ENCODE data around the gene STK16.

The STK16 gene

GRCh38 chr2:219229305-219230058 lies 15.8 kb upstream of the STK16 start, which contains the start of the genes ANKZF1 and ATG9A:
Gene ANKZF1 (plus strand): TSS chr2:219229806. CDS start chr2:219230258, 452 bp downstream.
Gene ATG9A (minus strand): TSS chr2:219229636. CDS start chr2:219228024, 1,612 bp downstream.
- peak; percentile 96 for DNase-seq (ENCODE audit: low read depth)
- TF ChIP-seq CTCF (IDR thresholded peaks at IDR 0.05; ENCODE audit: control insufficient read depth, extremely low read depth, insufficient read depth): no peak
- peak within 1 kb of the TSS; percentile 77 for H3K4me3 ChIP-seq (ENCODE audit: low read depth, low read length)

GRCh38 chr2:219230059-219230540 lies 15.2 kb upstream of the STK16 start:
- DNase-seq (ENCODE audit: low read depth): no peak
- TF ChIP-seq CTCF (IDR thresholded peaks at IDR 0.05; ENCODE audit: control insufficient read depth, extremely low read depth, insufficient read depth): no peak
- H3K4me3 ChIP-seq (ENCODE audit: low read depth, low read length): peak overlapping the region; percentile 77

GRCh38 chr2:219234331-219234730 lies 10.9 kb upstream of the STK16 start:
- no peak overlapping the region for H3K4me3 ChIP-seq (ENCODE audit: low read depth, low read length)
- TF ChIP-seq CTCF (IDR thresholded peaks at IDR 0.05; ENCODE audit: control insufficient read depth, extremely low read depth, insufficient read depth): no peak
- no peak for DNase-seq (ENCODE audit: low read depth)

GRCh38 chr2:219243291-219243761 lies 2.0 kb upstream of the STK16 start:
- TF ChIP-seq CTCF (IDR thresholded peaks at IDR 0.05; ENCODE audit: control insufficient read depth, extremely low read depth, insufficient read depth): no peak
- H3K4me3 ChIP-seq (ENCODE audit: low read depth, low read length): no peak overlapping the region
- DNase-seq (ENCODE audit: low read depth): no peak

GRCh38 chr2:219244789-219245147 lies 511 bp upstream of the STK16 start:
- no peak for DNase-seq (ENCODE audit: low read depth)
- no peak for TF ChIP-seq CTCF (IDR thresholded peaks at IDR 0.05; ENCODE audit: control insufficient read depth, extremely low read depth, insufficient read depth)
- peak overlapping the region; percentile 92 for H3K4me3 ChIP-seq (ENCODE audit: low read depth, low read length)

GRCh38 chr2:219245899-219246230 lies 586 bp downstream of the STK16 start:
- TF ChIP-seq CTCF (IDR thresholded peaks at IDR 0.05; ENCODE audit: control insufficient read depth, extremely low read depth, insufficient read depth): no peak
- DNase-seq (ENCODE audit: low read depth): no peak
- peak overlapping the region; percentile 92 for H3K4me3 ChIP-seq (ENCODE audit: low read depth, low read length)

Data from LNCaP clone FGC (cell line).